ENCODE measurements around the gene GUCA1C. TPM values are rescaled to one million over a fixed set of nuclear protein-coding genes. Genes with fewer than 3 reads are reported as not detected.

GUCA1C gene
- total RNA-seq, 1 experiment from 2014 or later: not detected

DNA sequence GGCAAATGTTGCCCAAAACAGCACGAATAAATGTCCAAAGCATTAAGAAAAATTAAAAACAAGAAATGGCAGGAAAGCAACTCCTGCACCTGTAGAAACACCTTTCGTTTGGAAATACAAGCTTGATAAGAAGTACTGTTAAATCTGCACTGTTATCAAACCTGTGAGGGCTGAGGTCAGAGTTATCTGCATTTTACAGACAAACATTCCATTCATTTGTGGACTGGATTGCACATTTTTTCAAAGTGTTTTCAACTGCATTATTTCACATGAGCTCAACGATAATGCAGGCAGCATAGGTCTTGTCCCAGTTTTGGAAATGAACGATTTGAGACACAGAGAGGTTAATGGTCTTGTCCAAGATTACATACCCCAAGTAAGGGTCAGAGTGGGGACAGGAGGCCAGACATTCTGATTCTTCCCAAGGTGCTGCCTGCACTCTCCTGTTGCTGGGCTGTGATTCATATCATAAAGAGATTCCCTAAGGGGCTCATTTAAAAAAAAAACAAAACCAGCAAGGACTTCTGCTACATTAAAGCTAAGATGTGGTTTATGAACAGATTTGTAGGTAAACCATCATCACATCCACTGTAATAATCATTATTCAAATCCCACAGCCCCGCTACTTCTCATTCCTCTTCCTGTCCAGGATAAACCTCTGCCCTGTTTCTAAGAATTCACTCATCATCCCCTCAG lies 13.0 kb downstream of the GUCA1C start:
- POLR2A ChIA-PET: interaction anchor here (0.6 kb wide), 1 partner anchor 54 kb away, joined by 4 read pairs; no protein-coding TSS in a partner anchor
- H3K27me3 ChIP-seq (ENCODE audit: control insufficient read depth, insufficient read depth, low read length): no peaks in the 10 kb centered on the region
- H3K9me3 ChIP-seq (ENCODE audit: control insufficient read depth, insufficient read depth, low read depth, low read length): no peaks in the 10 kb centered on the region
- no peak overlapping the region for H3K27ac ChIP-seq (ENCODE audit: low read length)
- no peak for DNase-seq (ENCODE audit: low read depth, low spot score)
- no TSS peak for BruUV-seq (replicated peaks)
- no peak overlapping the region for H3K4me3 ChIP-seq (ENCODE audit: low read depth in 2 of 2, low read length in 2 of 2)
- CTCF ChIA-PET: no interaction called here
- no peaks in the 10 kb centered on the region for H3K4me1 ChIP-seq (ENCODE audit: control insufficient read depth, insufficient read depth, low read length)
- ATAC-seq: no peak
- in situ Hi-C loops (cut with HindIII; ENCODE audit: low pct_unique_long_range_greater_than_20kb, low sequenced_read_pairs) (no loop called here), intact Hi-C loops (cut with micrococcal nuclease; ENCODE audit: unreplicated experiment) (no loop called here)
- H3K36me3 ChIP-seq (ENCODE audit: control insufficient read depth, insufficient read depth, low read length): no peaks in the 10 kb centered on the region
- no peak for TF ChIP-seq SIN3A (IDR thresholded peaks at IDR 0.05; ENCODE audit: borderline replicate concordance, insufficient read depth, low read depth, low read length)
- no peak for TF ChIP-seq TCF7L2 (IDR thresholded peaks at IDR 0.05; ENCODE audit: low read depth, low read length)
- TF ChIP-seq REST (IDR thresholded peaks at IDR 0.05; ENCODE audit: insufficient read depth in 1 of 2, low read depth in 2 of 2, low read length in 1 of 2): no peak
- no peak for TF ChIP-seq CTCF (IDR thresholded peaks at IDR 0.05)
- no peak for TF ChIP-seq POLR2AphosphoS5 (IDR thresholded peaks at IDR 0.05; ENCODE audit: low read depth, low read length)

- ChIA-PET POLR2A (interaction anchor here (0.6 kb wide), 1 partner anchor 53 kb away, joined by 4 read pairs; no protein-coding TSS in a partner anchor), CTCF (no interaction called here)
- in situ Hi-C loops (cut with HindIII; ENCODE audit: low pct_unique_long_range_greater_than_20kb, low sequenced_read_pairs): no loop called here
- no peak for ATAC-seq
- no peak overlapping the region for H3K27ac ChIP-seq (ENCODE audit: low read length)
- no peaks in the 10 kb centered on the region for H3K9me3 ChIP-seq (ENCODE audit: control insufficient read depth, insufficient read depth, low read depth, low read length)
- intact Hi-C loops (cut with micrococcal nuclease; ENCODE audit: unreplicated experiment): no loop called here
- no TSS peak for BruUV-seq (replicated peaks)
- H3K36me3 ChIP-seq (ENCODE audit: control insufficient read depth, insufficient read depth, low read length): no peaks in the 10 kb centered on the region
- H3K4me1 ChIP-seq (ENCODE audit: control insufficient read depth, insufficient read depth, low read length): no peaks in the 10 kb centered on the region
- no peak overlapping the region for H3K4me3 ChIP-seq (ENCODE audit: low read depth in 2 of 2, low read length in 2 of 2)
- DNase-seq (ENCODE audit: low read depth, low spot score): no peak
- no peak for TF ChIP-seq TCF7L2 (IDR thresholded peaks at IDR 0.05; ENCODE audit: low read depth, low read length)
- TF ChIP-seq SIN3A (IDR thresholded peaks at IDR 0.05; ENCODE audit: borderline replicate concordance, insufficient read depth, low read depth, low read length): no peak
- TF ChIP-seq CTCF (IDR thresholded peaks at IDR 0.05): no peak
- no peak for TF ChIP-seq POLR2AphosphoS5 (IDR thresholded peaks at IDR 0.05; ENCODE audit: low read depth, low read length)
- no peak for TF ChIP-seq REST (IDR thresholded peaks at IDR 0.05; ENCODE audit: insufficient read depth in 1 of 2, low read depth in 2 of 2, low read length in 1 of 2)
- no peaks in the 10 kb centered on the region for H3K27me3 ChIP-seq (ENCODE audit: control insufficient read depth, insufficient read depth, low read length)
These were observed 13.5 kb downstream of the GUCA1C start for GRCh38 chr3:108940166-108940565.

All from Panc1 (cell line).